Measurements from ENCODE around the gene ZNF560. TPM values are rescaled to one million over a fixed set of nuclear protein-coding genes. Genes with fewer than 3 reads are reported as not detected.
A peak's percentile ranks its signal among the peaks of the same experiment; 100 is the strongest.
"Not testable (repeated sequence)": the region's sequence is repeated elsewhere in the genome, so short reads cannot be mapped to it uniquely, and the experiment has no call there.

The ZNF560 gene
- total RNA-seq (not detected), total RNA-seq (0 to 0.08 reads per million in 2 donors)

- H3K27me3 Mint-ChIP-seq, result no peaks in the 10 kb centered on the region
- H3K27ac Mint-ChIP-seq, result no peak within 1 kb of the TSS
- H3K9me3 ChIP-seq (ENCODE audit: control insufficient read depth, low read length, poor library complexity, severe bottlenecking), result no peaks in the 10 kb centered on the region
- no peaks in the 10 kb centered on the region for H3K36me3 Mint-ChIP-seq (ENCODE audit: low read depth)
- H3K4me3 Mint-ChIP-seq, result peak within 1 kb of the TSS; percentile 10
- H3K4me1 Mint-ChIP-seq, result no peaks in the 10 kb centered on the region
- ATAC-seq, result no peak
- no peak for DNase-seq
These were observed at the start of gene ZNF560 for GRCh38 chr19:9498183-9498902. Gene ZNF560 (minus strand): TSS chr19:9498616. CDS start chr19:9475313, 23,303 bp downstream.

GRCh38 chr19:9547870-9548269 lies 49.5 kb upstream of the ZNF560 start:
- no peak overlapping the region for H3K27ac Mint-ChIP-seq
- H3K9me3 ChIP-seq (ENCODE audit: control insufficient read depth, low read length, poor library complexity, severe bottlenecking), result no peaks in the 10 kb centered on the region
- no peaks in the 10 kb centered on the region for H3K4me1 Mint-ChIP-seq
- no peak overlapping the region for H3K4me3 Mint-ChIP-seq
- no peaks in the 10 kb centered on the region for H3K27me3 Mint-ChIP-seq
- DNase-seq, result no peak
- no peak for ATAC-seq
- H3K36me3 Mint-ChIP-seq (ENCODE audit: low read depth), result peaks cover 2% of the 10 kb centered on the region

- H3K27ac Mint-ChIP-seq; H3K27me3 Mint-ChIP-seq; H3K9me3 ChIP-seq (ENCODE audit: control insufficient read depth, low read length, poor library complexity, severe bottlenecking); H3K36me3 Mint-ChIP-seq (ENCODE audit: low read depth); H3K4me3 Mint-ChIP-seq; ATAC-seq; H3K4me1 Mint-ChIP-seq; DNase-seq: not testable (repeated sequence)
These were observed 42.9 kb upstream of the ZNF560 start for GRCh38 chr19:9541281-9541680.

GRCh38 chr19:9539921-9540320 lies 41.5 kb upstream of the ZNF560 start:
- not testable (repeated sequence) for H3K9me3 ChIP-seq (ENCODE audit: control insufficient read depth, low read length, poor library complexity, severe bottlenecking); H3K4me1 Mint-ChIP-seq; H3K4me3 Mint-ChIP-seq; H3K27me3 Mint-ChIP-seq; ATAC-seq; H3K36me3 Mint-ChIP-seq (ENCODE audit: low read depth); DNase-seq; H3K27ac Mint-ChIP-seq

GRCh38 chr19:9539201-9539600 lies 40.8 kb upstream of the ZNF560 start:
- H3K27ac Mint-ChIP-seq, result peak overlapping the region; percentile 93
- H3K4me1 Mint-ChIP-seq; H3K4me3 Mint-ChIP-seq; H3K36me3 Mint-ChIP-seq (ENCODE audit: low read depth); H3K9me3 ChIP-seq (ENCODE audit: control insufficient read depth, low read length, poor library complexity, severe bottlenecking); ATAC-seq; DNase-seq; H3K27me3 Mint-ChIP-seq: not testable (repeated sequence)

- Mint-ChIP-seq H3K4me1 (peaks cover 6% of the 10 kb centered on the region), H3K27ac (peak within 1 kb of the TSS; percentile 93), H3K4me3 (peak within 1 kb of the TSS; percentile 91), H3K27me3 (no peaks in the 10 kb centered on the region), H3K36me3 (ENCODE audit: low read depth) (peaks cover 6% of the 10 kb centered on the region)
- peak; percentile 43 to 78 (median 49) for DNase-seq
- peak; percentile 97 for ATAC-seq
- peaks cover 6% of the 10 kb centered on the region for H3K9me3 ChIP-seq (ENCODE audit: control insufficient read depth, low read length, poor library complexity, severe bottlenecking)
These were observed 40.0 kb upstream of the ZNF560 start, which contains the start of gene ZNF426 for GRCh38 chr19:9538183-9539058. Gene ZNF426 (minus strand): TSS chr19:9538645. CDS start chr19:9536232, 2,413 bp downstream.

- Mint-ChIP-seq H3K27ac (no peak overlapping the region), H3K36me3 (ENCODE audit: low read depth) (peaks cover 15% of the 10 kb centered on the region), H3K27me3 (no peaks in the 10 kb centered on the region), H3K4me1 (peaks cover 6% of the 10 kb centered on the region), H3K4me3 (no peak overlapping the region)
- no peak for ATAC-seq
- DNase-seq, result no peak
- H3K9me3 ChIP-seq (ENCODE audit: control insufficient read depth, low read length, poor library complexity, severe bottlenecking), result peaks cover 17% of the 10 kb centered on the region
These were observed 37.5 kb upstream of the ZNF560 start for GRCh38 chr19:9535934-9536333.

- peaks cover 51% of the 10 kb centered on the region for H3K9me3 ChIP-seq (ENCODE audit: control insufficient read depth, low read length, poor library complexity, severe bottlenecking)
- no peaks in the 10 kb centered on the region for H3K27me3 Mint-ChIP-seq
- no peak overlapping the region for H3K27ac Mint-ChIP-seq
- no peaks in the 10 kb centered on the region for H3K4me1 Mint-ChIP-seq
- DNase-seq (no peak), ATAC-seq (no peak)
- H3K4me3 Mint-ChIP-seq, result no peak overlapping the region
- H3K36me3 Mint-ChIP-seq (ENCODE audit: low read depth), result peaks cover 17% of the 10 kb centered on the region
These were observed 33.5 kb upstream of the ZNF560 start for GRCh38 chr19:9531933-9532332.

GRCh38 chr19:9528757-9529336 lies 30.4 kb upstream of the ZNF560 start:
- peaks cover 63% of the 10 kb centered on the region for H3K9me3 ChIP-seq (ENCODE audit: control insufficient read depth, low read length, poor library complexity, severe bottlenecking)
- no peak for DNase-seq
- H3K36me3 Mint-ChIP-seq (ENCODE audit: low read depth), result peaks cover 14% of the 10 kb centered on the region

GRCh38 chr19:9523885-9524474 lies 25.6 kb upstream of the ZNF560 start:
- Mint-ChIP-seq H3K36me3 (ENCODE audit: low read depth) (peaks cover 5% of the 10 kb centered on the region), H3K27ac (no peak overlapping the region), H3K4me3 (no peak overlapping the region), H3K27me3 (no peaks in the 10 kb centered on the region), H3K4me1 (no peaks in the 10 kb centered on the region)
- H3K9me3 ChIP-seq (ENCODE audit: control insufficient read depth, low read length, poor library complexity, severe bottlenecking), result peaks cover 45% of the 10 kb centered on the region
- no peak for DNase-seq
- no peak for ATAC-seq

More at GRCh38 chr19:9528757-9529336, 30.4 kb upstream of the ZNF560 start:
- no peak for ATAC-seq
- no peak overlapping the region for H3K27ac Mint-ChIP-seq
- no peak overlapping the region for H3K4me3 Mint-ChIP-seq
- no peaks in the 10 kb centered on the region for H3K4me1 Mint-ChIP-seq
- H3K27me3 Mint-ChIP-seq, result no peaks in the 10 kb centered on the region

GRCh38 chr19:9507285-9507684 lies 8.9 kb upstream of the ZNF560 start:
- Mint-ChIP-seq H3K4me3 (no peak overlapping the region), H3K4me1 (no peaks in the 10 kb centered on the region), H3K27ac (no peak overlapping the region), H3K36me3 (ENCODE audit: low read depth) (no peaks in the 10 kb centered on the region), H3K27me3 (no peaks in the 10 kb centered on the region)
- no peak for ATAC-seq
- no peaks in the 10 kb centered on the region for H3K9me3 ChIP-seq (ENCODE audit: control insufficient read depth, low read length, poor library complexity, severe bottlenecking)
- no peak for DNase-seq

GRCh38 chr19:9500796-9501195 lies 2.4 kb upstream of the ZNF560 start:
- DNase-seq (no peak), ATAC-seq (no peak)
- no peaks in the 10 kb centered on the region for H3K9me3 ChIP-seq (ENCODE audit: control insufficient read depth, low read length, poor library complexity, severe bottlenecking)

GRCh38 chr19:9494096-9494495 lies 4.3 kb downstream of the ZNF560 start:
- ATAC-seq, result no peak
- H3K9me3 ChIP-seq (ENCODE audit: control insufficient read depth, low read length, poor library complexity, severe bottlenecking), result peaks cover 4% of the 10 kb centered on the region
- H3K27ac Mint-ChIP-seq, result no peak overlapping the region
- H3K27me3 Mint-ChIP-seq, result no peaks in the 10 kb centered on the region
- H3K4me3 Mint-ChIP-seq, result no peak overlapping the region
- no peaks in the 10 kb centered on the region for H3K36me3 Mint-ChIP-seq (ENCODE audit: low read depth)
- no peak for DNase-seq
- H3K4me1 Mint-ChIP-seq, result no peaks in the 10 kb centered on the region

More at GRCh38 chr19:9500796-9501195, 2.4 kb upstream of the ZNF560 start:
- no peaks in the 10 kb centered on the region for H3K4me1 Mint-ChIP-seq
- H3K27me3 Mint-ChIP-seq, result no peaks in the 10 kb centered on the region
- no peak overlapping the region for H3K27ac Mint-ChIP-seq
- H3K4me3 Mint-ChIP-seq, result no peak overlapping the region
- no peaks in the 10 kb centered on the region for H3K36me3 Mint-ChIP-seq (ENCODE audit: low read depth)

Measured in T-helper 17 cell (primary cell).